CD4-positive, alpha-beta T cell treated with Interleukin-6 for 4 hours (primary cell): ENCODE measurements around the gene NACC2.

Experiments used
- DNase-seq: peaks from one replicate; pipeline ENCODE4 v3.0.0-alpha.2; 2020; ENCODE audit warnings: mixed read lengths

The NACC2 gene

GRCh38 chr9:136020206-136020605 is 74.9 kb downstream of the NACC2 start:
- no peak for DNase-seq

GRCh38 chr9:136019681-136020060 is 75.4 kb downstream of the NACC2 start:
- no peak for DNase-seq

- no peak for DNase-seq
These were observed 75.9 kb downstream of the NACC2 start for GRCh38 chr9:136019041-136019680.

DNA sequence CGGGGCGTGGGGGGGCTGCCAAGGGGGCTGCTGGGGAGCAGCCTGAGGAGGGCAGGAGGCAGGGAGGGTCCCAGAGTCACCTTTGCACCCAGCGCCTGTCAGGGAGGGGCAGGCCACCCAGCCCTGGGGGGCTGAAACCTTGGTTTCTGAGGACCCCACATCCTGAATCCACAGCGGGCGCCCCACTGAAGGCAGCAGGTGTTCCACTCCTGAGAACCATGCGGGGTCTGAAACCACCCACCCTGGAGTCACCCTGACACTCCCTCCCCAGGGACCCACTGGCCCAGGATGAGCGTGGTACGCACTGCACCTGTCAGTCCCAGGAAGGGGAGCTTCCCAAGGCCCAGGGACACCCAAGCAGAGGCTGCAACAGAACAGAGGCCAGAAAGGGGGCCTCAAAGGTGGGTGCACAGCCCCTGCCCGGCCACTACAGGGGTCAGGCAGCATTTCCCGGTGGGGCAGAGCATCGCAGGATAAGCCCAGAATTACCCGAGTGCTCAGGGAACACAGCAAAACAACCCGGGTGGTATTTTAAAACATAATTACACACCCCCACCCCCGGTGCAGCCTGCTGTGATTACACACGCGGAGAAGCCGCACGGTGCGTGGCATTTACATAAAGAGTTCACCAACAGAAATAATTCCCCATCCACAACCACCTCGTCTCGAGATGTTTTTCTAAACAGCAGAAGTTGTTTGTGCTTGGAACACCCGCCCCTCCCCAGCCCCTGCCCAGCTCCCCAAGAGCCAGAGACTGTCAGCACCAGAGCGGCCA is 76.6 kb downstream of the NACC2 start:
- no peak for DNase-seq

DNA sequence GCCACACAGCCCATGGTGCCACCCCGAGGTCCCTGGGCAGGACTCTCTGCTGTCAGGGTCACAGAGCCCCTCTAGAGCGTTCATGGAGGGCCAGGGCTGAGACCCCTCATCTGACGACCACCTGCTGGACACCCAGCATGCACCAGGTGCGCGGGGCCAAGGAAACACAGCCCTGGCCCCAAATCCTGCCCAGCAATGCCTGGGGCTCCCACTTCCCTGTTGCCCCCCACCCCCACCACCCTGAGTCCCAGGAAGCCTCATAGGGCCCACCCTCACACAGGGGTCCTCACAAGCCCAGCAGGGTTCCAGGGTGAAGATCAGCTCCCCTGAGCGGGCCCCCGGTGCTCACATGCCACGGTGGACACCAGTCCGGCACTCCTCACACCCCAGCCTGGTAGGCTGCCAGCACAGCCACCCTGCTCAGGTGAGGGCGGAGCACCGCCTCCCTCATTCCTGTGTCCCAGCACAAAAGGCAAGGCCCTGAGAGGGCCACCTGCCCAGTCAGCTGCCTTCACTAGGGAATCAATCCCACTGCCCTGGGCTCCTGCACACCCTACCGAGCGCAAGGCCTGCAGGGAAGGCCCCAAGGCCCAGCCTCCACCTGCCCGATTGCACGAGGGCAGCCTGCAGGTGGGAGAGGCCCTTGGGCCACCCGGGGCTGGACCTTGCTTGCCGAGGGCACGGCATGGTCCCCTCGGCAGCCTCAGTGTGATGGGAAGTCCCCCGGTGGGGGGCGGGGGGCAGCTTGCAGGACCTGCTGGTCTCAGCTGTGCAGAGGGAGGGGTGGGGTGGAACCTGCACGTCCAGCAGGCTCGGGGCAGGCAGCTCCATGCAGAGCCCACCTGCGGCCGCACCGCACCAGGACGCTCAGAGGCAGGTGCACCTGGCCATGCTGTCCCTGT is 77.5 kb downstream of the NACC2 start:
- no peak for DNase-seq

GRCh38 chr9:136016572-136017288 is 78.4 kb downstream of the NACC2 start:
- no peak for DNase-seq

- no peak for DNase-seq
These were observed 79.2 kb downstream of the NACC2 start for GRCh38 chr9:136015656-136016571.

GRCh38 chr9:136014924-136015633 is 80.0 kb downstream of the NACC2 start:
- no peak for DNase-seq

DNA sequence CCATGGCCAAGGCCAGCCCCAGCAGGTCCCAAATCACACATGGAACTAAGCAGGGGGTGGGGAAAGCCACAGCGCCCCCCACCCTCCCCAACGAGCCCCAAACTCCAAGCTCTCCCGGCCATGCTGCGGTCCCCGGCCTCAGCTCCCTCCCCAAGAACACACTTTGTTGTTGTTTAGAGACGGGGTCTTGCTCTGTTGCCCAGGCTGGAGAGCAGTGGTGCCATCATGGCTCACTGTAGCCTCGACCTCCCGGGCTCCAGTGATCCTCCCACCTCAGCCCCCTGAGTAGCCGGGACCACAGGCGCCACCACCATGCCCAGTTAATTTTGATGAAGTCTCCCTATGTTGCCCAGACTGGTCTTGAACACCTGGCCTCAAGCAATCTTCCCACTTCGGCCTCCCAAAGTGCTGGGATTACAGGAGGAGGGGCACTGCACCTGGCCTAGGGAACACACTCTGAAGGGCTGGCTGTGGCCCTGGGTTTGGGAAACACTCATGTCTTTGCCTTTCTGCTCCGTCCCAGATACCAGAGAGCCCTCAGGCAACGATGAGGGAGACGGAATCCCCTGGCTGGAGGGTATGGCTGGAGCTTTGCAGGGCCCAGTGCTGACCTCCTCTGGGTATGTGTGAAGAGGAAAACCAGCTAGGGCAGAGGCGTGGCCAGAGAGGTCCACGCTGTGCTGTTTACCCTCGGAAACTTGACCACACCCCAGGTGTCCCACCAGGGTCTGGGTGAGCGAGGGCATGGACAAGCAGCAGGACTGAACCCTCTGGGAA is 80.8 kb downstream of the NACC2 start:
- DNase-seq, result no peak

GRCh38 chr9:136013524-136014034 is 81.5 kb downstream of the NACC2 start:
- no peak for DNase-seq

- DNase-seq, result no peak
These were observed 82.0 kb downstream of the NACC2 start for GRCh38 chr9:136013116-136013515.

DNA sequence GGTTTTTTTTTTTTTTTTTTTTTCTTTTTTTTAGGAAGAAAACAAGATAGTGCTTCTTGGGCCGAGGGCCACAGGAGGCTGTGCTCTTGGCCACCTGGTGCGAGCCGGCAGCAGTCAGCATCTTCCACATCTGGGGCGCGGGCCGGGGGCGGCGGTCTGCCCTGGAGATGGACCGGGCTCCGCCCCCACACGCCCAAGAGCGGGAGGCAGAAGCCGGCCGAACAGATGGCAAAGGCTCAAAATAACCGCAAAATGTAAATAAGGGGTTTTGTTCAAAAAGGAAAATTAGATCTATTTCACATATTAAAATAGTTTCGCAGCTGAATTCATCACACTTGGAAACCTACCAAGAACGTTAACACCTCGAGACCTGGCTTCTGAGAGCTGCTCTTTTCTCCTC is 82.4 kb downstream of the NACC2 start:
- no peak for DNase-seq

GRCh38 chr9:136011703-136012496 is 83.2 kb downstream of the NACC2 start:
- no peak for DNase-seq

GRCh38 chr9:136011376-136011702 is 83.8 kb downstream of the NACC2 start:
- no peak for DNase-seq

GRCh38 chr9:136010615-136011361 is 84.3 kb downstream of the NACC2 start:
- no peak for DNase-seq

DNA sequence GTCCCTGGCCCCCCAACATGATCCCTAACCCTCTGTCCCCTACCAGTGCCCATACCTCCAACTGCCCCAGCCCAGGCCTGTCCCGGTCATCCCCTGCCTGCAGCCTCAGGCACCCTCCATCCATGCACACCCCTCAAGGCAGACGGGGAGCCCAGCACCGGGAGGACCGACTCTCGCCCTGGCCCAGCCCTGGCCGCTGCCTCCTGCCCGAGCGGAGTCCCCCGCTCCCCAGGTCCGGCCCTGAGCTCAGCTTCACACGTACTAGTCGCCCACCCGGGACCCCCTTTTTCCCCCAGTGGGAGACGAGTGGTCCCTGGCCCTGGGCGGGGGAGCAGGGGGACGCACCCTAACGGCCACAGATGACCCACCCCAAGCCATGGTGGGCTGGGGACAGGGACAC is 84.9 kb downstream of the NACC2 start:
- no peak for DNase-seq

DNA sequence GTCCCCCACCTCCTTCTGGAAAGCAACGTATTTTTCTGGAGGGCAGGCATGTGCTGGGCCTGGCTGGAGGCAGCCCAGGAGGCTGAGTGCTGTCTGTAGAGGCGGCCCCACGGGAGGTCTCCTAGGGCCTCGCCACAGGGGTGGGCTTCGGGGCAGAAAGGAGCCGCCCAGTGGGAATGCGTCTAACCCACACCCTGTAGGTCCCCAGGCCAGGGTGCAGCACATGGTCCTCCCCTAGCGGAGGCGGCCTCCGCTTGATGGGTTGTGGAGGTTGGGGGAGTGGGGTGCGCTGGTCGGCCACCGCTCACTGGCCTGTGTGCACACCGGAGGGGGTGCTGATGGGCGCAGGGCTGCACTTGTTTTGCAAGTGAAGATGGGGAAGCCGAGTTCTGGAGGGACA is 85.6 kb downstream of the NACC2 start:
- DNase-seq, result no peak

DNA sequence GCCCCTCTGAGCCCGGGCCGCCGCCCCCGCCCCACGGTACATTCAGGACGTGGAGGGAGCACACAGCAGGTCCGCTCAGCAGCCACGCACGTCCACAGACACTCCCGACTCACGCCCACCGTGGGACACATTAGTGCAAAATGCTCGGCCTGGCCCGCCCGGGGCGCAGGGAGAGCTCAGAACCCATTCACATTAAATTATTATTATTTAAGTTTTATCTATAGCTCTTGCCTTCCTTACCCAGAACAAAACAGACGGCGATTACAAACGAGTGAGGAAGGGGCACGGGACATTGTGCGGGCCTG is 86.4 kb downstream of the NACC2 start:
- DNase-seq, result no peak
